Measurements from ENCODE around the gene WNT3A. TPM values are rescaled to one million over a fixed set of nuclear protein-coding genes. Genes with fewer than 3 reads are reported as not detected.

WNT3A gene
- polyA plus RNA-seq, 1 donor (not counting 4 experiments of a cell fraction or from before 2014, with no cell fraction given) = 0.07 TPM

GRCh38 chr1:228100822-228101613, 94.2 kb downstream of the WNT3A start:
- Histone ChIP-seq H4K20me1 (ENCODE audit: control insufficient read depth, extremely low read depth, insufficient read depth, low read length) (peaks cover 35% of the 10 kb centered on the region), H3K27me3 (ENCODE audit: control insufficient read depth, extremely low read depth, insufficient read depth, low read length) (no peaks in the 10 kb centered on the region), H3K4me2 (ENCODE audit: control insufficient read depth, extremely low read depth, insufficient read depth, low read depth, low read length) (peak overlapping the region; percentile 80), H3K9me3 (ENCODE audit: control insufficient read depth, low read depth, low read length) (no peaks in the 10 kb centered on the region), H3K4me1 (ENCODE audit: control insufficient read depth, extremely low read depth, insufficient read depth, low read length) (peaks cover 5% of the 10 kb centered on the region), H3K9me1 (ENCODE audit: control insufficient read depth, extremely low read depth, insufficient read depth, low read length) (peaks cover 2% of the 10 kb centered on the region), H3K4me3 (ENCODE audit: control insufficient read depth in 2 of 3, extremely low read depth in 1 of 3, insufficient read depth in 2 of 3, low read depth in 1 of 3, low read length in 3 of 3) (peak overlapping the region in 1 of 3 experiments; percentile 75), H3K36me3 (ENCODE audit: control insufficient read depth in 2 of 2, extremely low read depth in 1 of 2, insufficient read depth in 2 of 2, low read length in 2 of 2) (peaks cover 28 to 32% of the 10 kb centered on the region in 2 experiments), H2AFZ (ENCODE audit: control insufficient read depth, low read length) (no peak overlapping the region), H3K9ac (ENCODE audit: control insufficient read depth, extremely low read depth, insufficient read depth, low read length) (no peak overlapping the region), H3K27ac (ENCODE audit: control insufficient read depth, insufficient read depth, low read length) (no peak overlapping the region), H3K79me2 (ENCODE audit: control insufficient read depth, insufficient read depth, low read length) (peaks cover 55% of the 10 kb centered on the region)
- no peak for TF ChIP-seq CTCF (optimal IDR thresholded peaks at IDR 0.05 in 1 of 3, IDR thresholded peaks at IDR 0.05 in 1 of 3, conservative IDR thresholded peaks at IDR 0.05 in 1 of 3; ENCODE audit: extremely low read depth in 1 of 3, insufficient read depth in 2 of 3, low read length in 3 of 3)
- TF ChIP-seq EZH2 (IDR thresholded peaks at IDR 0.05; ENCODE audit: low read length) = no peak
- FAIRE-seq (no peak), DNase-seq (ENCODE audit: low read depth, low spot score) (no peak)
- dilution Hi-C loops (cut with MboI; ENCODE audit: extremely low pct_ligation_motif_present, low sequenced_read_pairs) = no loop called here

GRCh38 chr1:228101614-228101993, 94.8 kb downstream of the WNT3A start:
- peaks cover 29% of the 10 kb centered on the region for H4K20me1 ChIP-seq (ENCODE audit: control insufficient read depth, extremely low read depth, insufficient read depth, low read length)
- DNase-seq (ENCODE audit: low read depth, low spot score) = no peak

More at GRCh38 chr1:228101614-228101993, 94.8 kb downstream of the WNT3A start:
- H3K4me2 ChIP-seq (ENCODE audit: control insufficient read depth, extremely low read depth, insufficient read depth, low read depth, low read length) = peak overlapping the region; percentile 80
- H3K79me2 ChIP-seq (ENCODE audit: control insufficient read depth, insufficient read depth, low read length) = peaks cover 50% of the 10 kb centered on the region
- no peak overlapping the region for H2AFZ ChIP-seq (ENCODE audit: control insufficient read depth, low read length)
- no peak for FAIRE-seq
- H3K4me1 ChIP-seq (ENCODE audit: control insufficient read depth, extremely low read depth, insufficient read depth, low read length) = peaks cover 5% of the 10 kb centered on the region
- peak overlapping the region; percentile 72 to 87 (median 75) for H3K4me3 ChIP-seq (ENCODE audit: control insufficient read depth in 2 of 3, extremely low read depth in 1 of 3, insufficient read depth in 2 of 3, low read depth in 1 of 3, low read length in 3 of 3)
- no peak overlapping the region for H3K27ac ChIP-seq (ENCODE audit: control insufficient read depth, insufficient read depth, low read length)
- no peak for TF ChIP-seq CTCF (optimal IDR thresholded peaks at IDR 0.05 in 1 of 3, IDR thresholded peaks at IDR 0.05 in 1 of 3, conservative IDR thresholded peaks at IDR 0.05 in 1 of 3; ENCODE audit: extremely low read depth in 1 of 3, insufficient read depth in 2 of 3, low read length in 3 of 3)
- TF ChIP-seq EZH2 (IDR thresholded peaks at IDR 0.05; ENCODE audit: low read length) = no peak
- no peaks in the 10 kb centered on the region for H3K27me3 ChIP-seq (ENCODE audit: control insufficient read depth, extremely low read depth, insufficient read depth, low read length)
- H3K9me3 ChIP-seq (ENCODE audit: control insufficient read depth, low read depth, low read length) = no peaks in the 10 kb centered on the region
- dilution Hi-C loops (cut with MboI; ENCODE audit: extremely low pct_ligation_motif_present, low sequenced_read_pairs) = no loop called here
- peaks cover 26 to 33% of the 10 kb centered on the region in 2 experiments for H3K36me3 ChIP-seq (ENCODE audit: control insufficient read depth in 2 of 2, extremely low read depth in 1 of 2, insufficient read depth in 2 of 2, low read length in 2 of 2)
- peak overlapping the region; percentile 79 for H3K9ac ChIP-seq (ENCODE audit: control insufficient read depth, extremely low read depth, insufficient read depth, low read length)
- peaks cover 2% of the 10 kb centered on the region for H3K9me1 ChIP-seq (ENCODE audit: control insufficient read depth, extremely low read depth, insufficient read depth, low read length)

All from keratinocyte (primary cell).